ENCODE results near the gene MRGPRX2. TPM values are rescaled to one million over a fixed set of nuclear protein-coding genes. Genes with fewer than 3 reads are reported as not detected.

Gene MRGPRX2
- not detected in 2 replicates for total RNA-seq

GRCh38 chr11:19060629-19061028, at the start of gene MRGPRX2:
Gene MRGPRX2 (minus strand): TSS chr11:19060717. CDS start chr11:19056402, 4,315 bp downstream.

Other genes with a start within 250 kb of the MRGPRX2 start
- 0.39 TPM in 1 of 2 replicates, not detected in the other for gene MRGPRX1, start 121.3 kb downstream of the MRGPRX2 start, total RNA-seq
- gene ZDHHC13, start 56.5 kb upstream of the MRGPRX2 start, total RNA-seq = 11.4 and 21.6 TPM in 2 replicates
- gene CSRP3, start 141.3 kb upstream of the MRGPRX2 start, total RNA-seq = not detected in 2 replicates
- 0.65 and 1.2 TPM in 2 replicates for gene E2F8, start 180.2 kb upstream of the MRGPRX2 start, total RNA-seq